ENCODE data around the gene TSEN34.

Gene TSEN34

DNA sequence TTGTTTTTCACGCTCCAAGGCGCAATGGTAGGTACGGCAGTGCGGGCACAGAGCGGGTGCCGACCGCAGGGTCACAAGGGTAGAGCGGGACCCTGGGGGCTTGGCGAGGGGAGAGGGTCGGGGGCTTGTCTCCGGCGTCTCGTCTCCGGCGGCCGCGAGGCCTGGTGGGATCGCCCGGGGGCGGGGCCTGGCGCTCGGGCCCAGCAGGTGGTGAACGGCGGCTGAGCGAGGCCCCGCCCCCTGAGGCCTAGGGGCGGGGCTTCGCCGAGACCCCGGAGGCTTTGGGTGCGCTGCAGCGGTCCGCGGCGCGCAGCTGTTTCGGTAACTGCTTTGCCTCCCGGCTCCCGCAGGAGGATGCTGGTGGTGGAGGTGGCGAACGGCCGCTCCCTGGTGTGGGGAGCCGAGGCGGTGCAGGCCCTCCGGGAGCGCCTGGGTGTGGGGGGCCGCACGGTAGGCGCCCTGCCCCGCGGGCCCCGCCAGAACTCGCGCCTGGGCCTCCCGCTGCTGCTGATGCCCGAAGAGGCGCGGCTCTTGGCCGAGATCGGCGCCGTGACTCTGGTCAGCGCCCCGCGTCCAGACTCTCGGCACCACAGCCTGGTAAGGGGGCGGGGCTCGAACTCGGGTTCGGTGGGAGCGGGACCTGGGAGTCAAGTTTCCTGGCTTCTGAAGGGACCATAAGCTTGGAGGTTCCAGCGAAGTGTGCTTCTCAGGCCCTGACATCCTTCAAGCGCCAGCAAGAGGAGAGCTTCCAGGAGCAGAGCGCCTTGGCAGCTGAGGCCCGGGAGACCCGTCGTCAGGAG is at the start of gene TSEN34:
Gene TSEN34 (plus strand): TSS at position 298 of the 800 bp plus-strand sequence. CDS start 57 bp downstream, at position 355.
- Histone ChIP-seq H3K36me3 (ENCODE audit: control insufficient read depth in 5 of 5, insufficient read depth in 5 of 5, low read length in 5 of 5) (peaks cover 0 to 32% (median 12%) of the 10 kb centered on the region in 5 donors), H3K27ac (ENCODE audit: low read depth, low read length) (peak within 1 kb of the TSS; percentile 98), H3K9ac (ENCODE audit: low read length in 5 of 5) (peak within 1 kb of the TSS; percentile 63 to 95 (median 93)), H3K27me3 (ENCODE audit: control insufficient read depth in 5 of 5, insufficient read depth in 4 of 5, low read length in 5 of 5) (peaks cover 0 to 2% (median 0%) of the 10 kb centered on the region in 5 donors), H3K4me3 (ENCODE audit: low read depth in 1 of 5, low read length in 5 of 5) (peak within 1 kb of the TSS; percentile 70 to 87 (median 84)), H3K9me3 (ENCODE audit: control insufficient read depth in 5 of 5, low read length in 5 of 5) (no peaks in the 10 kb centered on the region), H3K4me1 (ENCODE audit: control insufficient read depth in 5 of 5, insufficient read depth in 5 of 5, low read length in 5 of 5) (peaks cover 6 to 26% (median 21%) of the 10 kb centered on the region in 5 donors)

DNA sequence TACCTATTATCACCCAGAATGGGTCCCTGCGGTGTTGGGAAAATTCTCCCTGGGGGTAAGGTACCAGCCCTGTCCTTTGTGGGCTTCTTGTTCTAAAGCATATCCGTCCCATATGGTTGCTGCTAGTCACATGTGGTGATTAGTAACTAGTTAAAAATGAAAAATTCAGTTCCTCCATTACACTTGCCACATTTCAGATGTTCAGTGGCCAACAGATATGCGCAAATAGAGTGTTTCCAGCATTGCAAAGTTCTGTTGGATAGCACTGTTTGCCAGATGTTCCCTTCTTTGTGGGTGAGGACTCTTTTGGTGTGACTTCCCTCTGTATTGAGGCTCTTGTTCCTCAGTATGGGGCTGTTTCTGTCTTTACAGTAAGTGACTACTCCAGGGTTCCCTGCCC is 49.8 kb upstream of the TSEN34 start:
- H3K4me3 ChIP-seq (ENCODE audit: low read depth in 1 of 5, low read length in 5 of 5) = no peak overlapping the region
- peaks cover 0 to 58% (median 47%) of the 10 kb centered on the region in 5 donors for H3K36me3 ChIP-seq (ENCODE audit: control insufficient read depth in 5 of 5, insufficient read depth in 5 of 5, low read length in 5 of 5)
- H3K9ac ChIP-seq (ENCODE audit: low read length in 5 of 5) = no peak overlapping the region
- H3K27ac ChIP-seq (ENCODE audit: low read depth, low read length) = no peak overlapping the region
- H3K27me3 ChIP-seq (ENCODE audit: control insufficient read depth in 5 of 5, insufficient read depth in 4 of 5, low read length in 5 of 5) = peaks cover 0 to 2% (median 0%) of the 10 kb centered on the region in 5 donors
- no peaks in the 10 kb centered on the region for H3K9me3 ChIP-seq (ENCODE audit: control insufficient read depth in 5 of 5, low read length in 5 of 5)
- peaks cover 13 to 41% (median 29%) of the 10 kb centered on the region in 5 donors for H3K4me1 ChIP-seq (ENCODE audit: control insufficient read depth in 5 of 5, insufficient read depth in 5 of 5, low read length in 5 of 5)

DNA sequence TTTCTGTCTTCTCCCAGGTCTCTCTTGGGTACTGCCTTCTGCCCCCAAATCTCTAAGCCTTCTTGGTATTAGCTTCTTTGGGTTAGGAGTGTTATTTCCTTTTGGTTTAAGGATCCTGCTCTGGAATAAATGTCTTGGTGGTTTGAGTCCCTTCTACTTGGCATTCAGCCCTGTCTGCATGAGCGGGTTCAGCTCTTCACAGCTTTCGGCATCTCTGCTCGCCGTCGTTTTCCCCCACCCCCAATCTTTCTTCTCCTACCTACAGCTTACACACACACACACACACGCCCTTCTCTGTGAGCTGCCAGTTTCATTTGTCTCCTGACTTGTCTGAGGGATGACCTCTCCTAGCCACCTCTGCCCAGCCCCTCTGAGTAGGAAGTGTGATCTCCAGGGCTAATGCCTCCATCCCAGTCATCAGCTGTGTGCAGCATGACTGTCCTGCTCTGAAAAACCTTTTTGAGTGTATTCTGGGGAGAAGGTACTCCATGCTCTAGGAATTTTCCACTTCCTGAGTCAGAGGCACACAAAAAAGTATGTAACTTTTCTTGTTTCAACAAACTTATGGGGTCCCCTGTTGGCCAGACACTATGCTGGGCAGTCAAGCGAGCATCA is 48.8 kb upstream of the TSEN34 start:
- H3K9ac ChIP-seq (ENCODE audit: low read length in 5 of 5) = no peak overlapping the region
- no peak overlapping the region for H3K27ac ChIP-seq (ENCODE audit: low read depth, low read length)
- peaks cover 6 to 35% (median 25%) of the 10 kb centered on the region in 5 donors for H3K4me1 ChIP-seq (ENCODE audit: control insufficient read depth in 5 of 5, insufficient read depth in 5 of 5, low read length in 5 of 5)
- no peaks in the 10 kb centered on the region for H3K9me3 ChIP-seq (ENCODE audit: control insufficient read depth in 5 of 5, low read length in 5 of 5)
- H3K4me3 ChIP-seq (ENCODE audit: low read depth in 1 of 5, low read length in 5 of 5) = no peak overlapping the region
- peaks cover 0 to 67% (median 56%) of the 10 kb centered on the region in 5 donors for H3K36me3 ChIP-seq (ENCODE audit: control insufficient read depth in 5 of 5, insufficient read depth in 5 of 5, low read length in 5 of 5)
- H3K27me3 ChIP-seq (ENCODE audit: control insufficient read depth in 5 of 5, insufficient read depth in 4 of 5, low read length in 5 of 5) = no peaks in the 10 kb centered on the region

DNA sequence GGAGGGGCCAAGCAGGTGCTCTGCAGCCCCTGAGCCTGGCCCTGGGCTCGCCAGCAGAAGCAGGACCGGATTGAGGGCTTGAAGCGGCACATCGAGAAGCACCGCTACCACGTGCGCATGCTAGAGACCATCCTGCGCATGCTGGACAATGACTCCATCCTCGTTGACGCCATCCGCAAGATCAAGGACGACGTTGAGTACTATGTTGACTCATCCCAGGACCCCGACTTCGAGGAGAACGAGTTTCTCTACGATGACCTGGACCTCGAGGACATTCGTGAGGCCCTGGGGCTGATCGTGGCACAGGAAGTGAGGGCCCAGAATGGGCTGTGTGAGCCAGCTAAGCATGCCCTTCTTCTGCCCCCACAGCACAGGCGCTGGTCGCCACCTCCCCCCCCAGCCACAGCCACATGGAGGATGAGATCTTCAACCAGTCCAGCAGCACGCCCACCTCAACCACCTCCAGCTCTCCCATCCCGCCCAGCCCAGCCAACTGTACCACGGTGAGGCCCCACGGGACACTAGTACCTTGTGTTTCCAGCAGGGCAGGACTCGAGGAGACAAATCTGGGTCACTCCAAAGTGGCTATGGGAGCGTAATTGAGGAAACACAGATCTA is 45.5 kb upstream of the TSEN34 start:
- Histone ChIP-seq H3K27me3 (ENCODE audit: control insufficient read depth in 5 of 5, insufficient read depth in 4 of 5, low read length in 5 of 5) (no peaks in the 10 kb centered on the region), H3K36me3 (ENCODE audit: control insufficient read depth in 5 of 5, insufficient read depth in 5 of 5, low read length in 5 of 5) (peaks cover 0 to 93% (median 82%) of the 10 kb centered on the region in 5 donors), H3K9me3 (ENCODE audit: control insufficient read depth in 5 of 5, low read length in 5 of 5) (no peaks in the 10 kb centered on the region), H3K4me1 (ENCODE audit: control insufficient read depth in 5 of 5, insufficient read depth in 5 of 5, low read length in 5 of 5) (peaks cover 0 to 9% (median 0%) of the 10 kb centered on the region in 5 donors), H3K9ac (ENCODE audit: low read length in 5 of 5) (no peak overlapping the region), H3K4me3 (ENCODE audit: low read depth in 1 of 5, low read length in 5 of 5) (no peak overlapping the region), H3K27ac (ENCODE audit: low read depth, low read length) (no peak overlapping the region)

DNA sequence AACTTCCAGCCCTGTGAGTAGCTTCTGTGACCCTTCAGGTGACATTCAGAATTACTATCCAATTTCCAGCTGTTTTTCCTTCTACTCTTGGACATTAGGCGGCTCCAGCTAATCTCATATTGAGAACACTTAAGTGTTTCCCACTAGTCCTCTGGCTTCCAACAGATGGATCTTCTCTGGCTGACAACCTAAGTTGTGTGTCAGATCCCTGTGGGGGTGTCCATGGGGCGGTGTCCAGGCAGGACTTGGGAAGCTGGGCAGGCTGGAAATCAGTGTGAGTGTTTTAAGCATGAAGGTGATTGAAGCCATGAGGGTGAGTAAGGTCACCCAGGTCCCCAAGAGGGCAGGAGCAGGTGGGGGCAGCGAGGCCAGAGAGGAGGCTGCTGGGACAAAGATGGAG is 43.4 kb upstream of the TSEN34 start:
- no peaks in the 10 kb centered on the region for H3K4me1 ChIP-seq (ENCODE audit: control insufficient read depth in 5 of 5, insufficient read depth in 5 of 5, low read length in 5 of 5)
- H3K36me3 ChIP-seq (ENCODE audit: control insufficient read depth in 5 of 5, insufficient read depth in 5 of 5, low read length in 5 of 5) = peaks cover 0 to 98% (median 95%) of the 10 kb centered on the region in 5 donors
- H3K4me3 ChIP-seq (ENCODE audit: low read depth in 1 of 5, low read length in 5 of 5) = no peak overlapping the region
- H3K27ac ChIP-seq (ENCODE audit: low read depth, low read length) = no peak overlapping the region
- H3K27me3 ChIP-seq (ENCODE audit: control insufficient read depth in 5 of 5, insufficient read depth in 4 of 5, low read length in 5 of 5) = no peaks in the 10 kb centered on the region
- H3K9ac ChIP-seq (ENCODE audit: low read length in 5 of 5) = no peak overlapping the region
- no peaks in the 10 kb centered on the region for H3K9me3 ChIP-seq (ENCODE audit: control insufficient read depth in 5 of 5, low read length in 5 of 5)

DNA sequence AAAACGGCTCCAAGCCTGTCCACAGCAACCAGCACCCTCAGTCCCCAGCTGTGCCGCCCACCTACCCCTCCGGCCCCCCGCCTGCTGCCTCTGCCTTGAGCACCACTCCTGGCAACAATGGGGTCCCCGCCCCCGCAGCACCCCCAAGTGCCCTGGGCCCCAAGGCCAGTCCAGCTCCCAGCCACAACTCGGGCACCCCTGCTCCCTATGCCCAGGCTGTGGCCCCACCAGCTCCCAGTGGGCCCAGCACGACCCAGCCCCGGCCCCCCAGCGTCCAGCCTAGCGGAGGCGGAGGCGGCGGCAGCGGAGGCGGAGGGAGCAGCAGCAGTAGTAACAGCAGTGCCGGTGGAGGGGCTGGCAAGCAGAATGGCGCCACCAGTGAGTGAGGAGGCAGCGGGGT is 43.0 kb upstream of the TSEN34 start:
- no peak overlapping the region for H3K4me3 ChIP-seq (ENCODE audit: low read depth in 1 of 5, low read length in 5 of 5)
- H3K36me3 ChIP-seq (ENCODE audit: control insufficient read depth in 5 of 5, insufficient read depth in 5 of 5, low read length in 5 of 5) = peaks cover 0 to 98% (median 94%) of the 10 kb centered on the region in 5 donors
- no peak overlapping the region for H3K9ac ChIP-seq (ENCODE audit: low read length in 5 of 5)
- peaks cover 0 to 4% (median 3%) of the 10 kb centered on the region in 5 donors for H3K4me1 ChIP-seq (ENCODE audit: control insufficient read depth in 5 of 5, insufficient read depth in 5 of 5, low read length in 5 of 5)
- H3K9me3 ChIP-seq (ENCODE audit: control insufficient read depth in 5 of 5, low read length in 5 of 5) = no peaks in the 10 kb centered on the region
- no peaks in the 10 kb centered on the region for H3K27me3 ChIP-seq (ENCODE audit: control insufficient read depth in 5 of 5, insufficient read depth in 4 of 5, low read length in 5 of 5)
- H3K27ac ChIP-seq (ENCODE audit: low read depth, low read length) = no peak overlapping the region

DNA sequence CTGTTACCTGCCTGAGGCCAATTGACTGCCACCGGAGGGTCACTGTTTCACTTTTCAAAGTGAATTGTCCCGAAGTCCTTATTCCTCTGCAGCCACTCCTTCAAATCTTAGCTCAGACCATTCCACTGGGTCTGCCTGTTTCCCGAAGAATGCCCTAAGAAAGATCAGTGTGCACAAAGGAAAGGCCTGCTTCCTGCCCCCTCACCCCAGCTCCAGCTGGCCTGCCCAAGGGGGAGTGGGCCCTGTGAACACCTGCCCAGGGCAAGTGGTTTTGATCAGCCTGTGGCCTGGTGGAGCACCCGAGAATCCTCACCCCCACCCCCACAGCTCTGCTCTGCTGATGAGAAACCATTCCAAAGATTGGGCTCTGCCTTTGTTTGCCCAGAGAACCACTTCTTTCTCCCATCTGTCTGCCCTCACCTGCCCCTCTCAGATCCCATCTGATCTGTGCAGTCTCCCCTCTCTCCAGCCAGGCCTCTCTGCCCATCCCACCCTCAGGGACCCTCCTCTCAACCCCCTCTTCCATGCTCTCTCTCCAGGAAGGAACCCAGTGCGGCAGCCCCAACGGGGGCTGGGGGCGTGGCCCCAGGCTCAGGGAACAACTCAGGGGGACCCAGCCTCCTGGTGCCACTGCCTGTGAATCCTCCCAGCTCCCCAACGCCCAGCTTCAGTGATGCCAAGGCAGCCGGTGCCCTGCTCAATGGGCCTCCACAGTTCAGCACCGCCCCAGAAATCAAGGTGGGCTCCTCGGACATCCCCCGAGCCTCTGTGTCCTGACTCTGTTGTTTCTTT is 41.9 kb upstream of the TSEN34 start:
- no peaks in the 10 kb centered on the region for H3K27me3 ChIP-seq (ENCODE audit: control insufficient read depth in 5 of 5, insufficient read depth in 4 of 5, low read length in 5 of 5)
- H3K27ac ChIP-seq (ENCODE audit: low read depth, low read length) = no peak overlapping the region
- no peak overlapping the region for H3K4me3 ChIP-seq (ENCODE audit: low read depth in 1 of 5, low read length in 5 of 5)
- peaks cover 0 to 11% (median 7%) of the 10 kb centered on the region in 5 donors for H3K4me1 ChIP-seq (ENCODE audit: control insufficient read depth in 5 of 5, insufficient read depth in 5 of 5, low read length in 5 of 5)
- no peaks in the 10 kb centered on the region for H3K9me3 ChIP-seq (ENCODE audit: control insufficient read depth in 5 of 5, low read length in 5 of 5)
- peaks cover 0 to 98% (median 94%) of the 10 kb centered on the region in 5 donors for H3K36me3 ChIP-seq (ENCODE audit: control insufficient read depth in 5 of 5, insufficient read depth in 5 of 5, low read length in 5 of 5)
- H3K9ac ChIP-seq (ENCODE audit: low read length in 5 of 5) = no peak overlapping the region

DNA sequence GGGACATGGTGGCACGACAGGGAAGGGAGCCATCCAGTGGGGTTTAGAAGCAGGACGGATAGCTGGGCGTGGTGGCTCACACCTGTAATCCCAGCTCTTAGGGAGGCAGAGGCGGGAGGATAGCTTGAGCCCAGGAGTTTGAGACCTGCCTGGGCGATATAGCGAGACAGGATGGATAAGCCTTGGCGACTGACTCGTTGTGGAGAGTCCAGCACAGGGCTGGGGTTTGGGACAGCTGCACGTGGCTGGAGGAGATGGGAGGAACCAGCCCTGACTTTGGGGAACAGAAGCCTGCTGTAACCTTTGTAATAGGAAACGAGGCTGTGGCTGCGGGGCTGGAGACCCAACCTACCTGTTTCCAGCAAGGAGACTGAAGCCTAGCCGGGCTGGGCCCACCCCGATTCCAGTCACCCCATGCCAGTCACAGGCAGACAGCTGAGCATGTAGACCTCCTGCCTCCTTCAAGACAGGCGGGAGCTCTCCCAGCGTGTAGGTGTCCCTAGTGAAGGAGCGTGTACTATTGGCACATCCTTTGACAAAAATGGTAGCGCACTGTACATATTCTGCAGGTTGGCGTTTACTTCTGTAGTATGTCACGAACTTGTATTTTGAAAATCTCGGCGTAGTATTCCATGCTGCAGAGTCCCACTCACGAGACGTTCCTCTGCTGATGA is 39.6 kb upstream of the TSEN34 start:
- Histone ChIP-seq H3K4me3 (ENCODE audit: low read depth in 1 of 5, low read length in 5 of 5) (no peak overlapping the region), H3K9ac (ENCODE audit: low read length in 5 of 5) (no peak overlapping the region), H3K27me3 (ENCODE audit: control insufficient read depth in 5 of 5, insufficient read depth in 4 of 5, low read length in 5 of 5) (no peaks in the 10 kb centered on the region), H3K36me3 (ENCODE audit: control insufficient read depth in 5 of 5, insufficient read depth in 5 of 5, low read length in 5 of 5) (peaks cover 5 to 98% (median 93%) of the 10 kb centered on the region in 5 donors), H3K27ac (ENCODE audit: low read depth, low read length) (no peak overlapping the region), H3K9me3 (ENCODE audit: control insufficient read depth in 5 of 5, low read length in 5 of 5) (no peaks in the 10 kb centered on the region), H3K4me1 (ENCODE audit: control insufficient read depth in 5 of 5, insufficient read depth in 5 of 5, low read length in 5 of 5) (peaks cover 0 to 11% (median 7%) of the 10 kb centered on the region in 5 donors)

DNA sequence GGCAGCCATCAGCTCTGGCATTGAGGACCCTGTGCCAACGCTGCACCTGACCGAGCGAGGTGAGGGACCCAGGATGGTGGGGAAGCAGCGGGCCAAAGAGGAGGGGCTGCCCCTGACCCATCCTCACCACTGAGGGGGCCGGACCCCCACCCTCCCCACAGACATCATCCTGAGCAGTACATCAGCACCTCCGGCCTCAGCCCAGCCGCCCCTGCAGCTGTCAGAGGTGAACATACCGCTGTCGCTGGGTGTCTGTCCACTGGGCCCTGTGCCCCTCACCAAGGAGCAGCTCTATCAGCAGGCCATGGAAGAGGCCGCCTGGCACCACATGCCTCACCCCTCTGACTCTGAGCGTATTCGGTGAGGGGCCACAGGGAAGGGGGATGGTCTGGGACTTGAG is 38.8 kb upstream of the TSEN34 start:
- H3K9me3 ChIP-seq (ENCODE audit: control insufficient read depth in 5 of 5, low read length in 5 of 5) = no peaks in the 10 kb centered on the region
- H3K36me3 ChIP-seq (ENCODE audit: control insufficient read depth in 5 of 5, insufficient read depth in 5 of 5, low read length in 5 of 5) = peaks cover 5 to 98% (median 92%) of the 10 kb centered on the region in 5 donors
- H3K4me1 ChIP-seq (ENCODE audit: control insufficient read depth in 5 of 5, insufficient read depth in 5 of 5, low read length in 5 of 5) = peaks cover 0 to 11% (median 7%) of the 10 kb centered on the region in 5 donors
- H3K4me3 ChIP-seq (ENCODE audit: low read depth in 1 of 5, low read length in 5 of 5) = no peak overlapping the region
- H3K27me3 ChIP-seq (ENCODE audit: control insufficient read depth in 5 of 5, insufficient read depth in 4 of 5, low read length in 5 of 5) = no peaks in the 10 kb centered on the region
- H3K9ac ChIP-seq (ENCODE audit: low read length in 5 of 5) = no peak overlapping the region
- H3K27ac ChIP-seq (ENCODE audit: low read depth, low read length) = no peak overlapping the region
